Upper lobe of right lung (tissue), 1 donor: Measurements from ENCODE around the gene NOTCH1. TPM values are rescaled to one million over a fixed set of nuclear protein-coding genes. Genes with fewer than 3 reads are reported as not detected.

Source experiments
- ATAC-seq: fragments of 200-7000 bp; cut with Tn5 transposase; one replicate; pipeline ENCODE4 v1.9.1; 2020; ENCODE audit warnings: mild to moderate bottlenecking, moderate library complexity
- DNase-seq: peaks from one replicate; pipeline ENCODE4 v3.0.0-alpha.2; 2020
- H3K27ac ChIP-seq: fragments of 200-600 bp; one replicate; pipeline ENCODE4 v1.8.0; 2022
- H3K27me3 ChIP-seq: fragments of 200-600 bp; one replicate; pipeline ENCODE4 v1.8.0; 2022; ENCODE audit warnings: mild to moderate bottlenecking
- H3K36me3 ChIP-seq: fragments of 200-600 bp; one replicate; pipeline ENCODE4 v1.8.0; 2022
- H3K4me1 ChIP-seq: fragments of 200-600 bp; one replicate; pipeline ENCODE4 v1.8.0; 2022
- H3K4me3 ChIP-seq: fragments of 200-600 bp; one replicate; pipeline ENCODE4 v1.8.0; 2022; ENCODE audit warnings: mild to moderate bottlenecking
- H3K9me3 ChIP-seq: fragments of 200-600 bp; one replicate; pipeline ENCODE4 v1.8.0; 2022
- intact Hi-C: fragments of 100-400 bp; cut with DNase I; formaldehyde crosslinking; loops from one replicate; pipeline ENCODE4 v1.11.0; 2022
- long read RNA-seq: library from polyadenylated mRNA; unstranded; transcript quantifications from one replicate; pipeline ENCODE4 v2.0.0, GENCODE V29; 2021
- total RNA-seq: library from RNA; stranded (reverse); fragmentation: NEBNext Ultra II Directional; extraction: Animal tissue kit (Norgen Biotek cat#: 25700); gene quantifications from one replicate; pipeline ENCODE4 v1.2.1, GENCODE V29; 2021
- TF ChIP-seq, protein P1 (sequence below): fragments of 200-600 bp; IDR thresholded peaks from one replicate; pipeline ENCODE4 v1.8.0; 2022; ENCODE audit warnings: antibody characterized with exemption
- donor health status: DM: no; HTN: yes; CAD: no; lungs with severe emphysema.

Gene NOTCH1
- total RNA-seq: 114 TPM
- long read RNA-seq, full-length matches to known transcripts: 1 of 87 reads
- long read RNA-seq, partial matches to known transcripts: 41 of 87 reads
- long read RNA-seq, other reads (novel, unspliced or antisense): 45 of 87 reads

DNA sequence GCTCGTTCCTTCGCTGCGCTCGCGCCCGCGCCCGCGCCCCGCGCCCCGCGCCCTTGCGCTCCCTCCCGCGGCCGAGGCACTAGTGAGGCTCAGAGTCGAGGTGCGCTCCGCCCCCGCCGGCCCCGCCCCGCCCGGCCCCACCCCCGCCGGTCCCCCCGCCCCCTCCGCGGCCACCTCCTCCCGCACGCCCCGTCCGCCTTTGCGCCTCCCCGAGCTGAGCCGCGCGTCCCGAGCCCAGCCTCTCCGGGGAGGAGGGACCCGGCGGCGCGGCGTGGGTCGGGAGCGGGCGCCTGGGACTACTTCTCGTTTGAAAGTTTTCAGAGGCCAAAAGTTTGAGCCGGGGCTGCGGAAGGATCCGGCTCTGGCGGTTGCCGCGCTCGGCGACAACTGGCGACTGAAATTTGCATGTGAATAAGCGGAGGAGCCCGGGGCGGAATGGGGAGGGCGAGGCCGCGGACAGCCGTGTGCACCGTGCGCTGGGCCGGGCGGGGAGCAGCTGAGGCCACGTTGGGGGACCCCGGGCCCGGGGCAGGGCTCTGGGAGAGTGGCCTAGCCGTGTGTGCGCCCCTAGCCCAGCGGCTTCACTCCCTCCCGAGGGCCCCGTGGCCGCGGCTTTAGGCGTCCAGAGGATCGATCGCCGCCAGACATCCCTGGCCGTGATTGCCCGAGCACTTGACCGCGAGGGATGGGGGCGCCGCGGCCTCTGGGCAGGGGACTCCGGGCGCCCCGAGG, at the start of gene NOTCH1:
Gene NOTCH1 (minus strand): TSS at position 84 of the 732 bp plus-strand sequence. CDS start 262 bp downstream, outside the sequence.
- intact Hi-C loops: loop anchor here (10.0 kb wide), 1 partner anchor 79 kb away; no protein-coding TSS in a partner anchor
- DNase-seq (peak; percentile 98), ATAC-seq (peak; percentile 88)
- TF ChIP-seq, protein P1, sequence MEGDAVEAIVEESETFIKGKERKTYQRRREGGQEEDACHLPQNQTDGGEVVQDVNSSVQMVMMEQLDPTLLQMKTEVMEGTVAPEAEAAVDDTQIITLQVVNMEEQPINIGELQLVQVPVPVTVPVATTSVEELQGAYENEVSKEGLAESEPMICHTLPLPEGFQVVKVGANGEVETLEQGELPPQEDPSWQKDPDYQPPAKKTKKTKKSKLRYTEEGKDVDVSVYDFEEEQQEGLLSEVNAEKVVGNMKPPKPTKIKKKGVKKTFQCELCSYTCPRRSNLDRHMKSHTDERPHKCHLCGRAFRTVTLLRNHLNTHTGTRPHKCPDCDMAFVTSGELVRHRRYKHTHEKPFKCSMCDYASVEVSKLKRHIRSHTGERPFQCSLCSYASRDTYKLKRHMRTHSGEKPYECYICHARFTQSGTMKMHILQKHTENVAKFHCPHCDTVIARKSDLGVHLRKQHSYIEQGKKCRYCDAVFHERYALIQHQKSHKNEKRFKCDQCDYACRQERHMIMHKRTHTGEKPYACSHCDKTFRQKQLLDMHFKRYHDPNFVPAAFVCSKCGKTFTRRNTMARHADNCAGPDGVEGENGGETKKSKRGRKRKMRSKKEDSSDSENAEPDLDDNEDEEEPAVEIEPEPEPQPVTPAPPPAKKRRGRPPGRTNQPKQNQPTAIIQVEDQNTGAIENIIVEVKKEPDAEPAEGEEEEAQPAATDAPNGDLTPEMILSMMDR: no peak
- Histone ChIP-seq H3K4me1 (peaks cover 39% of the 10 kb centered on the region), H3K27ac (peak within 1 kb of the TSS; percentile 97), H3K4me3 (peak within 1 kb of the TSS; percentile 86), H3K9me3 (no peaks in the 10 kb centered on the region), H3K27me3 (no peaks in the 10 kb centered on the region), H3K36me3 (peaks cover 5% of the 10 kb centered on the region)

DNA sequence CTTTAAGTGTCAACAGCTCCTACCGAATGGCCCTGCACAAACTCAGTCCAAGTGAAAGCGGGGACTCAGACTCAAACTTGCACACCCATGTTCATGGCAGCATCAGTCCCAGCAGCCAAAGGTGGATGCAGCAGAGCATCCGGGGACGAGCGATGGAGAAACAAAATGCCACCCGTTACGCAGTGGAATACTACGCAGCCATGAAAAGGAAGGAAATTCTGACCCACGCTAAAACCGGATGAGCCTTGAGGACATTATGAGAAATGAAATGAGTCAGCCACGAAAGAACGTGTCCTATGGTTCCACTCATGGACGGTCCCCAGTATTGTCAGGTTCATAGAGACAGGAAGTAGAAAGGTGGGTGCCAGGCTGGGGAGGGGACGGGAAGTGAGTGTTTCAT, 48.6 kb upstream of the NOTCH1 start:
- TF ChIP-seq, protein P1: no peak
- Histone ChIP-seq H3K27me3 (no peaks in the 10 kb centered on the region), H3K4me3 (no peak overlapping the region), H3K9me3 (no peaks in the 10 kb centered on the region), H3K27ac (no peak overlapping the region), H3K36me3 (no peaks in the 10 kb centered on the region), H3K4me1 (peaks cover 13% of the 10 kb centered on the region)
- ATAC-seq: no peak
- DNase-seq: no peak
- intact Hi-C loops: no loop called here

DNA sequence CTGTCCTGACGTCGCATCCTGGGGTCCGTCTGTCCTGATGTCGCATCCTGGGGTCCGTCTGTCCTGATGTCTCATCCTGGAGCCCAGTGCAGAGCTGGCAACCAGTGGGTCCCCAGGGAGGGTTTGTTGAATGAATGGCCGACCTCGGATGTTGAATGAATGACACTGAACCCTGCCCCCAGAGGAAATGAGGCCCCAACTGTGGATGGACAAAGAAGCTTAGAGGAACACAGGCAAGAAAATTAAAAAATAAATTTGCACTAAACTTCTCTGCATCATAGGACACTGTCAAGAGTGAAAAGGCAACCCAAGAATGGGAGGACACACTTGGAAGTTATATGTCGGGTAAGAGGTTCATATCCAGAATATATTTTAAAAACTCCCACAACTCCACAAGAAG, 47.7 kb upstream of the NOTCH1 start:
- Histone ChIP-seq H3K27ac (no peak overlapping the region), H3K36me3 (no peaks in the 10 kb centered on the region), H3K27me3 (no peaks in the 10 kb centered on the region), H3K9me3 (no peaks in the 10 kb centered on the region), H3K4me3 (no peak overlapping the region), H3K4me1 (peaks cover 18% of the 10 kb centered on the region)
- no peak for DNase-seq
- intact Hi-C loops: no loop called here
- TF ChIP-seq, protein P1: no peak
- ATAC-seq: no peak

DNA sequence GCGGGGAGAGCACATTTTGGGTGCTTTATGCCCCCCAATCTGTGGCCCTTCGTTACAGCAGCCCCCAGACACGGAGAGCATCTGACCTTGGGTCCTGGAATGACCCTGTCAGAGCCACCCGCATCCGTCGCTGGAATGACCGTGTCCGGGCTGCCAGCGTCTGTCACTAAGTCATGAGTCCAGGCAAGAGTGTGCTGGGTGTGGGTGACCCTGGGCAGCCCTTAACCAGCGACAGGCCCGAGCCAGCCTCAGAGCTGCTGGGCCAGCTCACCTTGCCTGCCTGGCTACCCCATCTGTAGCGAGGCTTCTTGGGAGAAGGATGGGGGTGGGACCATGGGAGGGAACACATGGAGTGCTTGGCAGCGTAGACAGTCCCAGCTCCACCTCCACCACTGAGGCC, 46.8 kb upstream of the NOTCH1 start:
- DNase-seq (no peak), ATAC-seq (no peak)
- no peaks in the 10 kb centered on the region for H3K27me3 ChIP-seq
- H3K4me1 ChIP-seq: peaks cover 24% of the 10 kb centered on the region
- intact Hi-C loops: no loop called here
- no peak overlapping the region for H3K4me3 ChIP-seq
- no peaks in the 10 kb centered on the region for H3K9me3 ChIP-seq
- H3K27ac ChIP-seq: no peak overlapping the region
- H3K36me3 ChIP-seq: no peaks in the 10 kb centered on the region
- TF ChIP-seq, protein P1: no peak

DNA sequence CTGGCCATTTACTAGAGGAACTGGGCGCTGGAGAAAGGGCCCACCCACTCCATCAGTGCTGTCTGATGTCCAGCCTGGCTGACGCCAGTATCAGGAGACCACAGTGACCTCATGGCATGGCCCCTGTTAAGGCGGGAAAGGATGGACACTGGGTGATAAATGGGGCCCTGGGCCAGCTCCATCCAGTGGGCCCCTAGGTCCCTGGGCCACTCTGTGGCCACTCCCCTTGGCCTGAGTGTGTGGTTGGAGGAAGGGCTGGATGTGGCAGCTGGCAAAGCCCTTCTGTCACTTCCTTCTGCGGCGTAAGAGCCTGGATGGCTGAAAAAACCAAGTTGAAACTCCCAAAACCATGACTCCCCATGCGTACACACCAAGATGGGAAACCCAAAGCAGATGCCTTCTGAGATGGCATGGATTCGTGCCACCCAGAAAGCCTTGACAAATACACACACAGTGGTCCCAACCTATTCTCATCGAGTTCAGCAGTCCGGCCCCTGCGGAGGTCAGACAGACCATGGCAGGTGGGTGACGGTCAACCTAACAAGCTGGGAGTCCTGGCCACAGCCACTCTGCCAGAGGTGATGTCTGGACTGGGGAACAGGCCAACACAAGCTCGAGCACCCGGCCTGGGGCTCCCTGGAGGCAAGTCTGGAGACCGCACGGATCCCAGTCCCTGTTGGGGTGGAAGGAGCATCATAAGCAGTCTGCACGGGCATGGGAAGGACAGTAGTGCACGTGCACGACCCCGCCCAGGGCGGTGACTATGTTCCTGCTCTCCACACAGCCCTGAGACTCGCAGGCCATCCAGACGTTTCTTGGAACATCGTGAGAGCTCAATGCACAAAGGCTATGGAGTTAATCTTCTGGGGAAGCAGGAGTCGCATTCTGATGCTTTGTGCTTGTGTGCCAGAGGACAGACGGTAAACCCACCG, 45.2 kb upstream of the NOTCH1 start:
- peak; percentile 37 for ATAC-seq
- Histone ChIP-seq H3K36me3 (no peaks in the 10 kb centered on the region), H3K4me1 (peaks cover 36% of the 10 kb centered on the region), H3K4me3 (no peak overlapping the region), H3K27ac (peak overlapping the region; percentile 9), H3K27me3 (no peaks in the 10 kb centered on the region), H3K9me3 (no peaks in the 10 kb centered on the region)
- intact Hi-C loops: no loop called here
- DNase-seq: no peak
- TF ChIP-seq, protein P1: no peak
